ENCODE results near the gene FKBP7.

GRCh38 chr2:178506524-178506923 is 28.1 kb upstream of the FKBP7 start:
- TF ChIP-seq EZH2 (IDR thresholded peaks at IDR 0.05; ENCODE audit: borderline replicate concordance, low read depth, low read length, poor library complexity, severe bottlenecking) = no peak
- no peak for TF ChIP-seq CTCF (conservative IDR thresholded peaks at IDR 0.05; ENCODE audit: low read depth, low read length)

Data from A673 (cell line).